ENCODE results near the gene FNBP1L.
"Not testable (repeated sequence)": the region's sequence is repeated elsewhere in the genome, so short reads cannot be mapped to it uniquely, and the experiment has no call there.

FNBP1L gene

DNA sequence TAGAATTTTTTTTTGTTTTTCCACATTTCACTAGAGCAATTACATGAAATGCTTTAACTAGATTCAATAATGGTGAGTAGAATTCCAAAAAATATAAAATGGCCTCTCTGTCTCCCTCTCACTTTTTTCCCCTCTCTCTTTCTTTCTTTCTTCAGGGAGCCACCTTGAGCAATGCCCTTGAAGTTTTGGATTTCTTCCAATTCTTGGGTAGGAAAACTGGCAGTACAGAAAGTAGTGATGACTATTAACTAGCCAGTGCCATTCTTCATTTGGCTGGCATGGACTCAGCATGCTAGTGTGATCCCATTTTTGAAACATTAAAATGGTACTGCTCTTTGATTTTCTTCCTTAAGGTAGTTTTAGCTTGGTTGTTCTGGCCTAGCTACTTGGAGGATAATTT, 4.5 kb upstream of the FNBP1L start:
- DNase-seq (ENCODE audit: low read depth in 3 of 3), result no peak

DNA sequence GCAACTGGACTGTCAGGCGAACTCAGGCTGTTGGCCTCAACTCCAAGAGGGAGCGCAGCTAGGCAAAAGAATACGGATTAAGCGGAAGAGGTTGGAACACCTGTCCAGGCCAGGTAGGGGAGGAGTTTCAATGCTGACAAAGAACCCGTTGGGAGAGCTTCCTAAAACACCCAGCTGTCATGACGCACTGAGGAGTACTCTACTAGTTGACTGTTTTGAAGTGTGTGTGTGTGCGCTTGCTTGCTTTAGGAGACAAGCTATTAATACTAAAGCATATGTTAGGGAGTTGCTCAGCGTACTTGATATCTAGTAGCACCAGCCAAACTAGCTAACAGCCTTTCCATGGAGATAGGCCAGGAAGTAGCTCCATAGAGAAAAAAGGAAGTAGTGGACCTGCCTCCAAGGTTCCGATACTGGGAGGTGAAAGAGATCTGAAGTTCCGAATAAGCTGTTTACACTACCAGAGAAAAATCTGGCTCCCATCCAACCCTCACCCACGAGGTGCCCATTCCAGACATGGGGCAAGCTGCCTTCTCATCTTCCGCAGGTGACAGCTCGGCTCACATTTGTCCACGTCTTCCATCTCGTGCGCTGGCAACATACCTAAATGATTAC, 974 bp upstream of the FNBP1L start:
- no peak for DNase-seq (ENCODE audit: low read depth in 3 of 3)

DNA sequence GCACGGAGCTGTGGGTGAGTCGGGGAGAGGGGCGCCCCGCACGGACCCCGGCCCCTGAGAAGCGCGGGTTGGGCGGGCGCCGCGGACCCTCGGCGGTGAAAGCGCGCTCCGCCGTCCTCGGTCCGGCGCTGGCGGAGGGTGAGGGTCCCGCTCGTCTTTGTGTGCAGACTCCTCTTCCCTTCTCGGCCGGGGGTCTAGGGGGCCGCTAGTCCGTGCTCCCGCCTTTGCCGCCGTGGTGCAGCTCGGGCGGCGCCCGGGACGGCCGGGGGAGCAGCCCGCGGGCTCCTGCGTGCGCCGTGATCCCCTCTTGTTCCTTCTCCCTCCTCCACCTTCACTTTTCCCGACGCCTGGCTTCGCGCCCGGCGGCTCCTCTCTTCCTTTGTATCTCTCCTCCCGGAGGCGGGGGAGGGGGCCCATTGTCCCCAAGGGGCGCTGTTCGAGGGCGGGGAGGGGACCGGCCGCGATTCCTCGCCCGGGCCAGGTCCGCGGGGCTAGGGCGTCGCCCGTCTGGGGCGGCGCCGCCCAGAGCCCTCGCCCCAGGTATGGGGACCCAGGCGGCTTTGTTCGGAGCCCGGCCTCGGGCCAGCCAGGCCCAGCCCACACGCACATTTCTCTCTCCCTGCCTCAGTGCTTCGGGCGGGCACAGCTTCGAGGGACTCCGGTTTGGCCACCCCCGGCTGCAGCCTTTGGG, 519 bp downstream of the FNBP1L start:
- DNase-seq (ENCODE audit: low read depth in 3 of 3), result no peak

DNA sequence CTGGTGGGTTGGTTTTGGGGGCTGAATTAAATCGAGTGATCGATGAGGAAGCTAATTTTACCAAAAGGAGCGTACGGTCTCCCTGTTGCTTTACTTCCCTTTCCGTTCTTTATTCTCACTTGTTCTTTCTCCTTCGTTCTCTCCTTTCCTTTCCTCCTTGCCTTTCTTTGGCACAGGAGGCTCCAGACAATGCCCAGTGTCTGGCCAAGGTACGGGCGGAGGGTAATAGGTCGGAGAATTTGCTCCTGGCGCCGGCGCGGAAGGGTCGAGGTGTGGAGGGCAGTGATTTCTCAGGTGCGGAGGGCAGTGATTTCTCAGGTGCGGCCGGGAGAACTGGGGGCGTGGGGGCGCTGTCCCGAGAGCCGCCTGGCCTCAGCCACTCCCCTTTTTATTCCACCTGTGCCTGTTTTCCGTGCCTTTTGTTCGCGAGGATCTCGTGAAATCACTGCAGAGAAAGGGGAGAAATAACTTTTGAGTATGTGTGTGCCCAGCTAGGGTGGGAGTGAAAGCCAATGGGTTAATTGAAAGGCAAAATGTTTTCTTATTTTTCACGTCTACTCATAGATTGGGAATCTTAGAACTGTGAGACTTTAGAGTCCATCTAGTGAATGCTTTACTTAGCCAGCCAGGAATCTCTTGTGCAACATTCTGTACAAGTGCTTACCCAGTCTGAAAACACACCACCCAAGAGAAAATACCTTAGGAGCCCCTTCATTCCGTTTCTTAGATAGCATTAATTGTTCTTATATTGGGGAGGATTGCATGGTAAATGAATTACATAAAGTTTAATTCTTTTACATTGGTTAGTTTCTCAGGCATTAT, 1.3 kb downstream of the FNBP1L start:
- DNase-seq (ENCODE audit: low read depth in 3 of 3), result no peak

DNA sequence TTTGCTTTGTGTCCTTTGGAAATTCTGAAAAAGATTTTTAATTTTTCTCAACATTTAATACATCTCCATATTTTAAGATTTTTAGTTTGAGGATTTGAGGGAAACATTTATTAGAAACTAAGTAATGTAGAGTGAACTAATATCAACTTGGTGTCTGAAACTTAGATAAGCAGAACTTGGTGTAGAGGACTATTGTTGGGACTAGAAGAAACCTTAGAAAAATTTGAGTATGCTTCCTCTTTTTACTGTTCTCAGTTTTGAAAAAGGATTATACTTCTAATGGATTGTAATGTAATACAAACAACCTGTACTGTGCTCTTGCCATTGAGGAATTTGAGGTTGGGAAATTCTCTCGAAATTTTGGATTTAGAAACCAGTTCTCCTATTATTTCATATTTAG, 2.4 kb downstream of the FNBP1L start:
- no peak for DNase-seq (ENCODE audit: low read depth in 3 of 3)

DNA sequence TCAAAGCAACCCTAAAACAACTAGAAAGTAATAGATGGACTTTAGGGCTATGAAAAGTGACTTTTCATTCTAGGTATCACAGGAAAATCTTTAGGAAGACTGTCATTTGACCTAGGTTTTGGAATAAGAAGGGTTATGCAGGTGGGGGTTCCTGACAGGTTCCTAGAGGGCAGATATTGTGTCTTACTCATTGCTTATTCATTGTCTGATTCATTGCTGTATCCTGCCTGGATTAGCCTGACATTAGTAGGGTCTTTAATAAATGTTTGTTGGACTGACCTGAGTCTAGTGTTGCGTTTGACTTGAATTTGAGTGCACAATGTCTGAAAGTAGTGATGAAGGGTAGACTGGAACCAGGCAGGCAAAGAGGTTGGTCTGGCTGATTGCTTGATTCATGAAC, 6.0 kb downstream of the FNBP1L start:
- no peak for DNase-seq (ENCODE audit: low read depth in 3 of 3)

DNA sequence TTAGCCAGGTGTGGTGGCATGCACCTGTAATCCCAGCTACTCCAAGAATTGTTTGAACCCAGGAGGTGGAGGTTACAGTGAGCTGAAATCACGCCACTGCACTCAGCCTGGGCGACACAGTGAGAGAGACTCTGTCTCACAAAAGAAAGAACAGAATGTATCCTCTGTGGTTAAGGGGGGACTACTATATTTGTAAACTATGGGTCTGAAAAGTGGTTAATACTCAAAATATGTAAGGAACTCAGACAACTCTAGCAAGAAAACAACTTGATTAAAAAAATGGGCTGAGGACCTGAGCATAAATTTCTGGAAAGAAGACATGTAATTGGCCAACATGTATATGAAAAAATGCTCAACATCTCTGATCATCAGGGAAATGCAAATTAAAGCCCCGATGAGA, 11.2 kb downstream of the FNBP1L start:
- no peak for DNase-seq (ENCODE audit: low read depth in 3 of 3)

DNA sequence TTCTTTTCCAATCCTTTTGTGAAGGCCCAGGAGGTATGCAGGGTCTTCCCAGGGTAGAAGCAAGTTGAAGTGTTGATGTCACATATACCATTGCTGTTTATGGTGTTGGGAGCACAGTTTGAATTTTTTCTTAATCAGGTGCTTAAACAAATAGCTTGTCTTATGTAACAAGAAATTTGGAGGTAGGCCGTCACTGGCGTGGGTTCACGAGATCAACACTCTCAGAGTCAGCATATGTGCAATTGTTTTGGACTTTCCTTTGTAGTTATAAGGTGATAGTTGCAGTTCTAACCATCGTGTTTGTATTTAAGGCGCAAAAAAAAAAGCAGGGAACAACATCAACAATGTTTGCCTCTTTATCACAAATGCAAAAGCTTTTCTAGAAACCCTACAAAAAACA, 13.3 kb downstream of the FNBP1L start:
- DNase-seq (ENCODE audit: low read depth in 3 of 3), result no peak

DNA sequence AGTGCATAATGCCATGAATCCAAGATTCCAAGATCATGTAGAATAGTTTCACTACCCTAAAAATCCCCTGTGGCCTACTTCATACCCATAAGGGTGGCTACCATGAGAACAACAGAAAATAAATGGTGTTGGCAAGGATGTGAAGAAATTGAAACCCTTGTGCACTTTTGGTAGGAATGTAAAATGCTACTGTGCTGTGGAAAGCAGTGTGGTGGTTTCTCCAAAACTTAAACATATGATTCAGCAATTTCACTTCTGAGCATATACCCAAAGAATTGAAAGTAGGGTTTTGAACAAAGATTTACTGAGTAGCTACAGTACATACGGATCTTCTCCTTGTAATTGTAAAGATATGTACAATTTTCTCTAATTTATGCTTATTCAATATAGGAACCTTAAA, 16.0 kb downstream of the FNBP1L start:
- DNase-seq (ENCODE audit: low read depth in 3 of 3), result no peak

DNA sequence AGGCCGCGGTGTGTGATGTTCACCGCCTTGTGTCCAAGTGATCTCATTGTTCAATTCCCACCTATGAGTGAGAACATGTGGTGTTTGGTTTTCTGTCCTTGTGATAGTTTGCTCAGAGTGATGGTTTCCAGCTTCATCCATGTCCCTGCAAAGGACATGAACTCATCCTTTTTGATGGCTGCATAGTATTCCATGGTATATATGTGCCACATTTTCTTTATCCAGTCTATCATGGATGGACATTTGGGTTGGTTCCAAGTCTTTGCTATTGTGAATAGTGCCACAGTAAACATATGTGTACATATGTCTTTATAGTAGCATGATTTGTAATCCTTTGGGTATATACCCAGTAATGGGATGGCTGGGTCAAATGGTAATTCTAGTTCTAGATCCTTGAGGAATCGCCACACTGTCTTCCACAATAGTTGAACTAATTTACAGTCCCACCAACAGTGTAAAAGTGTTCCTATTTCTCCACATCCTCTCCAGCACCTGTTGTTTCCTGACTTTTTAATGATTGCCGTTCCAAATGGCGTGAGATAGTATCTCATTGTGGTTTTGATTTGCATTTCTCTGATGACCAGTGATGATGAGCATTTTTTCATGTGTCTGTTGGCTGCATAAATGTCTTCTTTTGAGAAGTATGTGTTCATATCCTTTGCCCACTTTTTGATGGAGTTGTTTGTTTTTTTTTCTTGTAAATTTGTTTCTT, 17.6 kb downstream of the FNBP1L start:
- DNase-seq (ENCODE audit: low read depth in 3 of 3), result not testable (repeated sequence)

DNA sequence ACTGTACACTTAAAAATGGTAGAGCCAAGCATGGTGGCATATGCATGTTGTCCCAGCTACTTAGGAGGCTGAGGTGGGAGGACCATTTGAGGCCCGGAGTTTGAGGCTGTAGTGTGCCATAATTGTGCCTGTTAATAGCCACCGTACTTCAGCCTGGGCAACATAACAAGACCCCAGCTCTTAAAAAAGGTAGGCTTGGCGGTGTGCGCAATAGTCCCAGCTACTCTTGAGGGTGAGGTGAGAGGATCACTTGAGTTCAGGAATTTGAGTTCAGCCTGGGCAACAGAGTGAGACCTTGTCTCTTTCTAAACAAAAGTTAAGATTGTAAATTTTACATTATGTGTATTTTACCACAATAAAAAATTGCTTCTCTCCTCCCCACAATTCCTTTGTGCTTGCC, 19.7 kb downstream of the FNBP1L start:
- no peak for DNase-seq (ENCODE audit: low read depth in 3 of 3)

DNA sequence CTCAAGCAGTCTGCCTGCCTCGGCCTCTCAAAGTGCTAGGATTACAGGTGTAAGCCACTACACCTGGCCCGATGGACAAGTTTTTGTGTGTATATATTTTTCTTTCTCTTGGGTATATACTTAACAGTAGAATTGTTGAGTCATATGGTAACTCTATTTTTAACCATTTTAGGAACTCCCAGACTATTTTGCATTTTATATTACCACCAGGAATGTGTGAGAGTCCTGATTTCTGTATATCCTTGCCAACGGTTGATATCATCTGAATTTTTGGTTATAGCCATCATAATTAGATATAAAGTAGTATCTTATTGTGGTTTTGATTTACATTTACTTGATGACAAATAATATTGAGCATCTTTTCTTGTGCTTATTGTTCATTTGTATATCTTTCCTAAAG, 20.7 kb downstream of the FNBP1L start:
- no peak for DNase-seq (ENCODE audit: low read depth in 3 of 3)

DNA sequence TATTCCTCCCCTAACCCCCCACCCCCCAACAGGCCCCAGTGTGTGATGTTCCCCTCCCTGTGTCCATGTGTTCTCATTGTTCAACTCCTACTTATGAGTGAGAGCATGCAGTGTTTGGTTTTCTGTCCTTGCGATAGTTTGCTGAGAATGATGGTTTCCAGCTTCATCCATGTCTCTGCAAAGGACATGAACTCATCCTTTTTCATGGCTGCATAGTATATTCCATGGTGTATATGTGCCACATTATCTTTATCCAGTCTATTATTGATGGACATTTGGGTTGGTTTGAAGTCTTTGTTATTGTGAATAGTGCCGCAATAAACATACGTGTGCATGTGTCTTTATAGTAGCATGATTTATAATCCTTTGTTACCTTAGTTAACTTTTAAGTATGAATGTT, 21.3 kb downstream of the FNBP1L start:
- DNase-seq (ENCODE audit: low read depth in 3 of 3), result not testable (repeated sequence)

DNA sequence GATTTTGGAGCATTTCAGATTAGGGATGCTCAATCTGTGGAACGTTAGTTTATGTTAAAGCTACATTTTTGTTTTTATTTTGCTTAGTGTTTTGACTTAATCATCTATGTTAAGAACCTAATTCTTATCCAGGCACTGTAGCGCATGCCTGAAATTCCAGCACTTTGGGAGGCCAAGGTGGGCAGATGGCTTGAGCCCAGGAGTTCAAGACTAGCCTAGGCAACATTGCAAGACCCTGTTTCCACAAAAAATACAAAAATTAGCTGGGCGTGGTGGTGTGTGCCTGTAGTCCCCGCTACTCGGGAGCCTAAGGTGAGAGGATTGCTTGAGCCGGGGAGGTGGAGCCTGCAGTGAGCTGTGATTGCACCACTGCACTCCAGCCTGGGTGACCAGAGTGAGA, 23.4 kb downstream of the FNBP1L start:
- no peak for DNase-seq (ENCODE audit: low read depth in 3 of 3)

DNA sequence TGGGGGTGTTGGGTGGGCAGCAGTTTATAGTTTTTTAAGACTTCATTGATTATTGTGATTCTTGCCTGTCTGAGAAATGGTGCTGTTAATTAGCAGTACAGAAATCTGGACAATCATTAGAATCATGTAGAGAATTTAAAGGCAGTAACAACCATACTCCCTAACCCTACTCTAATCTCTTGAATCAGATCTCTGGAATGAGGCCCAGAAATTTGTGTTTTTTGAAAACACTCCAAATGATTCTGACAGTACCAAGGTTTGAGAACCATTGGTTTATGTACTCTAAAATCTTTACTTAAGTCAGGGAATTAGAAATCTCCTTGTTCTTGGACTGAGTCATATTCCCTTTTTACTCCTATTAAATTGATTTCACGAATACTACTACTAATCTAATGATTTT, 24.0 kb downstream of the FNBP1L start:
- no peak for DNase-seq (ENCODE audit: low read depth in 3 of 3)

DNA sequence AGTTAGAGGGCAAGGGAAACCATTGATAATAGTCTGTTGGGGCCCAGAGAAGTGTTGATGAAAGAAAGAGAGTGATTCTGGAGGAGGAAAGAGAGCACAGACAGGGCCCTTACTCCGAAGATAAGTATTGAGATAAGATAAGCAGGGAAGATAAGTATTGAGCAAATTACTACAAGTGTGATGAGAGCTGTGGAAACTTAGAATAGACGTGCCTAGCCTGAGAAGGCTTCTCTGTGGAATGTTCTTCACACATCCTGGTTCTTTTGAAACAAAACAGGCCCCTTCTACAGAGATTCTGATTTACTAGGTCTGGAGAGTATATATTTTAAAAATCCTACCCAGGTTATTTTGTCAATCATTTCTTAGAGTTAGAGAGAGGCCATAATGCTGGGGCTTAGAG, 26.4 kb downstream of the FNBP1L start:
- DNase-seq (ENCODE audit: low read depth in 3 of 3), result no peak

DNA sequence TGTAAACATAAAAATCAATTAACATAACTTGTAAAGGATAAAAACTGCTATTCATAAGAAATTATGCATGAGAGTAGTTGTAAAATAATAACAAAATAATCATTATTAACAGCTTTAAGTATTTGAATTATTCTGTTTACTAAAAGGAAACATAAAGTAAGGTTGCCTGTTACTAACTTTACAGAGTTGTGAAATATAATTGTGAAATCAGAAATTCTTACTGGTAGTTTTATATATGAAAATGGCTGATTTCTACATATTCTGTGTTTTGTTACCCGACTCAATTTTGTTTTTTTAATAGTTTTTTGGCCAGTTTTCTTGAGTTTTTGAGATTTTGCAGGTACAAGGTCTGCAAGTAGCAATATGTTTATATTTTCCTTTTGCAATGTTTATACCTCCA, 27.8 kb downstream of the FNBP1L start:
- DNase-seq (ENCODE audit: low read depth in 3 of 3), result no peak

DNA sequence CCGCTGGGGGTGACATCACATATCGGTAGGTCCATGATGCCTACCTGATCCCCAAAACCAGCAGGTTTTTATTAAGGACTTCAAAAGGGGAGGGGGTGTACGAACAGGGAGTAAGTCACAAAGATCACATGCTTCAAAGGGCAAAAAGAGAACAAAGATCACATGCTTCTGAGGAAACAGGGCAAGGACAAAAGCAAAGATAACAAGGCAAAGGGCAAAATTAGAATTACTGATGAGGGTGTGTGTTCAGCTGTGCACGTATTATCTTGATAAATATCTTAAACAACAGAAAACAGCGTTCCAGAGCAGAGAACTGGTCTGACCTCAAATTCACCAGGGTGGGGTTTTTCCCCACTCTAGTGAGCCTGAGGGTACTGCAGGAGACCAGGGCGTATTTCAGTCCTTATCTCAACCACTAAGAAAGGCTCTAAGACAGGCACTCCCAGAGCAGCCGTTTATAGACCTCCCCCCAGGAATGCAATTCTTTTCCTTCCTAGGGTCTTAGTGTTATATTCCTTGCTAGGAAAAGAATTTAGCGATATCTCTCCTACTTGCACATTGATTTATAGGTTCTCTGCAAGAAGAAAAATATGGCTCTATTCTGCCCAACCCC, 31.3 kb downstream of the FNBP1L start:
- DNase-seq (ENCODE audit: low read depth in 3 of 3), result not testable (repeated sequence)

DNA sequence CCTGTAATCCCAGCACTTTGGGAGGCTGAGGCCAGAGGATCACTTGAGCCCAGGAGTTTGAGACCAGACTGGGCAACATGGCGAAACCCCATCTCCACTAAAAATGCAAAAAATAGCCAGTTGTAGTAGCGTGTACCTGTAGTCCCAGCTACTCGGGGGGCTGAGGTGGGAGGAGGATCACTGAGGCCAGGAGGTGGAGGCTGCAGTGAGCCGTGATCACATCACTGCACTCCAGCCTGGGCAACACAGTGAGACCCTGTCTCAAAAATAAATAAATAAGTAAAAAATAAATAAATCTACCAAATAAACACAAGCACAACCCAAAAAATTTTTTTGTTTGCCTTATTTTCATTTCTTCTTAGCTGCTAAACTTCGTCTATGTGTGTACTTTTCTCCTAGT, 34.0 kb downstream of the FNBP1L start:
- DNase-seq (ENCODE audit: low read depth in 3 of 3), result not testable (repeated sequence)

DNA sequence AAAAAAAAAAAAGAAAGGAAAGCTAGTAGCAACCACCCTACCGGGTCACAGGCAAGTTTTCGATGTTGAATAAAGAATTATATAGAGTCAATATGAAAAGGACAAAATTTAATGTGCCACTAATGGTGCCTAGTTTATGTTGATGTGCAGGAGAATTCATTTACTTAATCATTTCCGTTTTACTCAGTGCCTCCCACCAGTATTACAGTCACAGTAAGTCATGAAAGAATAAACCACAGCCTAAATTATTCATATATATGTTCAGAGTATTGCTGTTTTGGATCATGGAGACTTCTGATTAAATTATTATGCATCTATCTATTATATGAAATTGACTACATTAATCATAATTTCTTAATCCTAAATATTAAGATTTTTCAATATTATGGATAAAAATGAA, 35.3 kb downstream of the FNBP1L start:
- DNase-seq (ENCODE audit: low read depth in 3 of 3), result no peak

DNA sequence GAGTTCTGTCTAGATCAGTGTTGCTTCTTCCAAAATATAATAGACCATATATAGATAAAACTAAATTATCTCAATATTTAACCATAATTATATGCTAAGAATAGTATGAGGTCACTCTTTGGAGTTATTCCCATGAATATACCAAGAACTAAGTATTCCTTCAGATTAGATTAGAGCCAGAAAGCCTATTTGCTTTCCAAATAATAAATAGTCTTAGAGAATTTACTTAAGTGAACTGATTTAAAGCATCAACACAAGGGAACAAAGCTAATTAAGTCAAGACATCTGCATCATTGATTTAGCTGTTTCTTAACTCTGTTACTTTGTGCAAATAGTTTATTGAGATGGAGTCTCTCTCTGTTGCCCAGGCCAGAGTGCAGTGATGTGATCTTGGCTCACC, 35.7 kb downstream of the FNBP1L start:
- DNase-seq (ENCODE audit: low read depth in 3 of 3), result no peak

DNA sequence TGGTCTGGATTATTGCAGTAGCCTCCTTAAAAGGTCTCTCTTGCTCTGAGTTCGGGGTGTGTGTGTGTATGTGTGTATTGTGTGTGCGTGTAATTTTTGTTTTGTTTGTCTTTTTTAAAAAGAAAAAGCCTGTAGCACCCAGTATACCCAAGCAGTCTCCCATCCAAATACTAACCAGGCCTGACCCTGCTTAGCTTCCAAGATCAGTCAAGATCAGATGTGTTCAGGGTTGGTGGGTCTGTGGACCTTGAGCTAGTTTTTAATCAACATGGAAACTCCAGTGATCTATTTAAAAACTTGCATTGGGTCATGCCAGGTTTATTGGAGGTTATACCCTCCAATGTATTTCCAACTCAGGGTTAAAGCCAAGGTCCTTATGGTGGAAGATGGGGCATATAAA, 40.3 kb downstream of the FNBP1L start:
- DNase-seq (ENCODE audit: low read depth in 3 of 3), result no peak
